ENCODE results near the gene RRBP1.
A peak's percentile ranks its signal among the peaks of the same experiment; 100 is the strongest.

The RRBP1 gene

DNA sequence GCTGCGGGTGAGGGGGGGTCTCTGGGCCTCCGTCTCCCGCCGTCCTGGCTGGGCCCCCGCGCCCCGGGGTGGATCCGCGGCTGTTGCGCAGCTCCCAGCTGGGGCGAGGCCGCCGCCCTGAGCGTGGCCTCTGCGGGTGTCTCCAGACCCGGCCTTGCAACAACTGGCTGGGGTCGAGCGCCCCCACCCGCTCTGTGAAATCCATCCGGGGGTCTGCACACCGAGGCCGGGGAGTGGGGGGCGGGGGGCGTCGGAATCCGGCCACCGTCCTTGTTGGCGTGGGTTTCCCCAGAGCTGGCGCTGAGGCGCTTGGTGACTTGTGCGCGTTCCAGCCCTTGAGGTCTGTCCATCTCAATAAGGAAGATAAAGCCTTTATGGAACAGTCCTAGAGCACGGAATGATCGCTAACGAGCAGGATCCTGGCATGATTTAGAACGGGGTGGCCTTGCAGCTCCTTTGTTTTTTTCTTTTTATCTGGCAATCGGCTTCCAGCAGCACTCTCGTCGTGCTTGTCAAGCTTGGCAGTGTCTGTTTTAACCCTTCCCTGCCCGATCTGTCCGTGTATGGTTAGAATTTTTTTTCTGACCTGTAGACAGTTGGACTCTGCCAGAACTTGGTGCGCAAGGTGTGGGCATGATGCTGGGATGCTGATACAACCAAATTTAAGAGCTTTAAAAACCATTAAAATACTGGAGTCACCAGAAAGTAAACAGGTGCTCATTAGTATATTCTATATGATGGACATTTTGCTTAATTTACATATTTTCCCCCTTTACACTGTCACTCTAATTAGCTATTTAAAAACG lies 111.5 kb downstream of the RRBP1 start:
- DNase-seq, result no peak

GRCh38 chr20:17569616-17570346 lies 112.3 kb downstream of the RRBP1 start, which contains the start of gene DSTN:
Gene DSTN (plus strand): TSS chr20:17570075. CDS start chr20:17570209, 134 bp downstream.
- DNase-seq, result peak; percentile 56

- no peak for DNase-seq
Observed at GRCh38 chr20:17568972-17569521, 113.0 kb downstream of the RRBP1 start.

DNA sequence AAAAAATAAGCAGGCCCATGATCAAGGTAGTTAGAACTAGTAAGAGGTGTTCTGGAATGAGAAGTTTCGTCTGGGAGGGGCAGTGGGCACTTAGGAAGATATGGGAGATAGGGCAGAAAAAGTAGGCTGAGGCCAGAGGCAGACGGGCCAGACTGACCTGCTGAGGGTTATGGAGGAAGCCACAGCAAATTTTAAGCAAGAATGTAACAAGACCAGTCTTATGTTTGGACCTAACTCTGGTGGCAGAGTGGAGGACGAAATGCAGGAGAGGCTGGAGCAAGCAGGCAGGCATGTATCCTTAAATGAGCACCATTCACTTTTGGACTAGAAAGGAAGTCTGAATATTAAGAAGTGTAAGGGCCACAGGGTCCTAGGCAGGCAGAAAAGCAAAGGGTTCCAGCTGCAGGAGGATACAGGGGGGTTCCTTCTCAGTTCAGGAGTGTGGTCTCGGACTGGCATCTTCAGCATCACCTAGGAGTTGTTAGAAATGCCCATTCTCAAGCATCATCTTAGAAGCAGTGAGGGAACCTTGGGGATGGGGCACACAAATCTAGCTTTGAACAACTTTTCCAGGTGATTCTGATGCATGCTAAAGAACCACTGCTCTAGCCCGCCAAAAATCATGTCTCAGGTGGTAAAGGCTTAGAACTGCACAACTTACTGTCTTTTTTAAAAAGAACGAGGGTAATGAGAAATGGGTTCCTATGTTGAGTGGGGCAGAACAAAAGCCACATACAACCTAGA lies 113.8 kb downstream of the RRBP1 start:
- DNase-seq, result no peak

DNA sequence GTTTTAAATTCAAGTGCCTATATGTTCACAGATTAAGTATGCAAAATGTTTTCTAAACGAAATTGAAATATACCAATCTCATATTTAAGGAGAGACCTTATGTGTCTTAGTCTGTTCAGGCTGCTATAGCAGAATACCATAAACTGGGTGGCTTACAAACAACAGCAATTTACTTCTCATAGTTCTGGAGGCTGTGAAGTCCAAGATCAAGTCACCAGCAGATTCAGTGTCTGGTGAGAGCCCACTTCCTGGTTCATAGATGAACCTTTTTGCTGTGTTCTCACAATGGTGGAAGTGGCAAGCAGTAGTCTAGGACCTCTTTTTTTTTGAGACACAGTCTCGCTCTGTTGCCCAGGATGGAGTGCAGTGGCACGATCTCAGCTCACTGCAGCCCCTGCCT lies 115.7 kb downstream of the RRBP1 start:
- no peak for DNase-seq

DNA sequence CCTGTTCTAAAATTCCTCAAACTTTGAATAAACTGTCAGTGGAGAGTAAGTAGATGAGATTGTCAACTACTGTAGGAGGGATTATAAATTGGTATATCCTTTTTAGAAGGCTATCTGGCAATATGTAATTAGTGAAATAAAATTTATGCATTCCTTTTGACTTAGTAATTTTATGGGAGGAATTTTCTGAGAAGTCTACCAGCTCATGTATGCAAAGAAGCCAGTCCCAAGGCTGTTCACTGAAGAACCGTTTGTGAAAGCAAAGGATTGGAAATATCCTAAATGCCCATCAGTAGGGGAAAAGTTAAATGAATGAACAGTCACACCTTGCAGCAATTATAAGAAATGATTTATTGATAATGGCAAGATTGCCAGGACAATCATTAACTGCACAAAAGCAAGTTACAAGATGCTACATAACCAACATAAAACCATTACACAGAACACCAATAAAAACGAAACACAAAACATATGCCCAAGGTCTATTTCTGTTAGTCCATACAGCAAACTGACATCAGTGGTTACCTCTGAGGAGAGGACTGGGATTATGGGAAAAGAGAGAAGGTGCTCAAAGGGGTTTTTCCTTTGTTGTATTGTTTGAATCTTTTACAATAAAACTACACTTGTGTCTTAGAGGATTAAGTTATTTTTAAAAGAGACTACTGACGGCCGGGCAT lies 116.7 kb downstream of the RRBP1 start:
- DNase-seq, result no peak

All from KG1 (cell line).